ENCODE measurements around the gene PPP1R15B. TPM values are rescaled to one million over a fixed set of nuclear protein-coding genes. Genes with fewer than 3 reads are reported as not detected.

The PPP1R15B gene
- total RNA-seq, 1 donor from 2014 or later, result 47.4 TPM

DNA sequence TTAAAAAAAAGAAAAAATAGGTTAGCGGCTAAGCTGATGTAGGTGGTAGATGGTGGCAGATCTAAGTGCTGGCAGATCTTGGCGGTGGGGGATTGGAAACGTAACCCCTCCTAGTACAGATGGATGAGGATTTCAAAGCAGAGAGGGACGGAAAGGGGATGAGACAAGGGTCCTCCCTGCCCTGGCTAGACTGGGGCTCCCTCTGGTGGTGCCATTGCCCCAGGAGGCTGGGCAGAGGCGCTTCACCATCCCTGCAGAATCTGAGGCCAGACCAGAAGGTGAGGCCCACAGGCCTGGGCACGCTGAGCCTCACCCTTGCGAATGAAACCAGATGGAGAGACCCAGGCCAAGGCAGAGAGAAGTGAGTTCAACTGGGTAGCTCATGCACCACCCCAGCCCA is 44.9 kb downstream of the PPP1R15B start:
- no peaks in the 10 kb centered on the region for H3K9me3 Mint-ChIP-seq (ENCODE audit: unreplicated experiment)

DNA sequence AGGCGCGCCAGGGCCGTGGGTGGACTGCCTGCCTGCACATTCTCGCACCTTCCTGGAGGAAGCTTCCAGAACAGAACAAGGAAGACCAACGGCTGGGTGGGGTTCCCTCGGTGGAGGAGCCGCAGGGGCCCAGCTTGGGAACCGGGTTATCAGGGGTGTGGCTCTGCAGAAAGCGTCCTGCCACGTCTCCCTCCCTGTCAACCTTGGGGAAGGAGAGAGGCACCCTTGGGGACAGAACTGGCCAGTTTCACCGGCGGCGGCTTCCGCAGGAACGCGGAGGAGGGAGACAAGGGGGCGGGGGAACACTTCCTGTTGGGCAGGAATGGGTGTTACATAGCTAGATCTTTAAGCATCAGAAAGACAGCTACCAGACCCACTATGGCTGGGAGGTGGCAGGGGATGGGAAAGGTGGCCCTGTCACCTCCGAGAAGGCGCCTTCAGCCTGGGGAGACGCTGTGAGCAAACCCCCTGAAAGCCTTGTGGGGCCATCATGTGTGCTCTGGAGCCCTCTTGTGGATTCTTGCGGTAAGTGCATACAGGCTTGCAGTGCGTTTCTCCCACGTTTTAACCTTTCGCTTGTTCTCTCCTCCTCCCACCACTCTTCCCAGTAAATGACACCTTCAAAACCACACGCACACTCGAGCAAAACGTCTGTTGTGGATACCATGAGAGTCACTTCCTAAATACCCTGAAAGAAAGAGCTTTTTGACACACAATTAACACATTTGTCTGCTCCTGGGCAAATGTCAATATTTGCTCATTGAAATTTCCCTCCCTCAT is 48.1 kb downstream of the PPP1R15B start:
- no peak for DNase-seq (ENCODE audit: extremely low spot score, unreplicated experiment)

More for the DNA sequence above, 44.9 kb downstream of the PPP1R15B start:
- no peaks in the 10 kb centered on the region for H3K36me3 Mint-ChIP-seq (ENCODE audit: unreplicated experiment)
- peaks cover 5% of the 10 kb centered on the region for H3K4me1 Mint-ChIP-seq (ENCODE audit: unreplicated experiment)
- H3K4me3 Mint-ChIP-seq (ENCODE audit: unreplicated experiment), result no peak overlapping the region
- DNase-seq (ENCODE audit: extremely low spot score, unreplicated experiment), result no peak
- H3K27ac Mint-ChIP-seq (ENCODE audit: unreplicated experiment), result no peak overlapping the region
- peaks cover 59% of the 10 kb centered on the region for H3K27me3 Mint-ChIP-seq (ENCODE audit: unreplicated experiment)
- TF ChIP-seq, protein P1, sequence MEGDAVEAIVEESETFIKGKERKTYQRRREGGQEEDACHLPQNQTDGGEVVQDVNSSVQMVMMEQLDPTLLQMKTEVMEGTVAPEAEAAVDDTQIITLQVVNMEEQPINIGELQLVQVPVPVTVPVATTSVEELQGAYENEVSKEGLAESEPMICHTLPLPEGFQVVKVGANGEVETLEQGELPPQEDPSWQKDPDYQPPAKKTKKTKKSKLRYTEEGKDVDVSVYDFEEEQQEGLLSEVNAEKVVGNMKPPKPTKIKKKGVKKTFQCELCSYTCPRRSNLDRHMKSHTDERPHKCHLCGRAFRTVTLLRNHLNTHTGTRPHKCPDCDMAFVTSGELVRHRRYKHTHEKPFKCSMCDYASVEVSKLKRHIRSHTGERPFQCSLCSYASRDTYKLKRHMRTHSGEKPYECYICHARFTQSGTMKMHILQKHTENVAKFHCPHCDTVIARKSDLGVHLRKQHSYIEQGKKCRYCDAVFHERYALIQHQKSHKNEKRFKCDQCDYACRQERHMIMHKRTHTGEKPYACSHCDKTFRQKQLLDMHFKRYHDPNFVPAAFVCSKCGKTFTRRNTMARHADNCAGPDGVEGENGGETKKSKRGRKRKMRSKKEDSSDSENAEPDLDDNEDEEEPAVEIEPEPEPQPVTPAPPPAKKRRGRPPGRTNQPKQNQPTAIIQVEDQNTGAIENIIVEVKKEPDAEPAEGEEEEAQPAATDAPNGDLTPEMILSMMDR (IDR thresholded peaks at IDR 0.05), result peak; percentile 50

DNA sequence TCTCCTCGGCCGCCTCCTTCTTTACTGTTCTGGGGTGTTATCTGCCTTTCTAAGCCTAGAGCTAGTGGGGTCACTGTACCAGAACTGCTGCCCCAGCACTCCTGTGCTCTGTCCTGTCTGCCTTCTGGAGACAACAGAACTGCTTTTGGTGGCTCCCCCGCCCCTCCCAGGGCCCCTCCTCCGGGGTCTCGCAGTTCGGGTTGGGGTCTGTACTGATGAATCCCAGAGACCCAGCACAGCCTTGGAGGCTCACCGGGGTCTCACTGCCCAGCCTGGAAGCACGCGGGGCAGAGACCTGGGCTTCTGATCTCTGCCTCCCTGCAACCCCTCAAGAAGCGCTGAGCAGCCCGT is 48.7 kb downstream of the PPP1R15B start:
- Mint-ChIP-seq H3K4me3 (ENCODE audit: unreplicated experiment) (peak overlapping the region; percentile 68), H3K27ac (ENCODE audit: unreplicated experiment) (no peak overlapping the region), H3K27me3 (ENCODE audit: unreplicated experiment) (peaks cover 46% of the 10 kb centered on the region), H3K4me1 (ENCODE audit: unreplicated experiment) (peaks cover 9% of the 10 kb centered on the region), H3K36me3 (ENCODE audit: unreplicated experiment) (no peaks in the 10 kb centered on the region), H3K9me3 (ENCODE audit: unreplicated experiment) (no peaks in the 10 kb centered on the region)
- TF ChIP-seq, protein P1 (IDR thresholded peaks at IDR 0.05), result no peak
- no peak for DNase-seq (ENCODE audit: extremely low spot score, unreplicated experiment)

More for the DNA sequence above, 48.1 kb downstream of the PPP1R15B start:
- TF ChIP-seq, protein P1 (IDR thresholded peaks at IDR 0.05), result peak; percentile 99
- H3K36me3 Mint-ChIP-seq (ENCODE audit: unreplicated experiment), result no peaks in the 10 kb centered on the region
- H3K4me1 Mint-ChIP-seq (ENCODE audit: unreplicated experiment), result peaks cover 9% of the 10 kb centered on the region
- no peaks in the 10 kb centered on the region for H3K9me3 Mint-ChIP-seq (ENCODE audit: unreplicated experiment)
- H3K4me3 Mint-ChIP-seq (ENCODE audit: unreplicated experiment), result peak overlapping the region; percentile 68
- H3K27me3 Mint-ChIP-seq (ENCODE audit: unreplicated experiment), result peaks cover 47% of the 10 kb centered on the region
- peak overlapping the region; percentile 31 for H3K27ac Mint-ChIP-seq (ENCODE audit: unreplicated experiment)

DNA sequence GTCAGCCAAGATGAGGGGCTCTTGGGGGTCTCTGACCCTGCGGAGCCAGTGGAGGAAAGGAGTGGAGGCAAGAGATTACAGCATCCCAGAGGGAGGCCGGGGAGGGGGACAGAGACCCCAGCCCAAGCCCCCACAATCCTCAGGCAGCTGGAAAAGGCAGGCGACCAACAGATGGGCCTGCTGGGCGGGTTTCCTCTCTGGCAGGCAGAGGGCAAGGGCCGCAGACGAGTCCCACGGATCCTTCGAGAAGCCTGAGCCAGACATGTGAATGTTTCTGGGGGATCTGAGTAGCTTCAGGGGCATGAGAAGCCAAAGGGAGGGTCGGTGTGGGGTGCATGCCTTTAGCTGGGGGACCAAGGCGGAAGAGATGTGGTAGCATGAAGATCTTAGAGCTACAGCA is 49.8 kb downstream of the PPP1R15B start:
- TF ChIP-seq, protein P1 (IDR thresholded peaks at IDR 0.05), result no peak
- H3K4me1 Mint-ChIP-seq (ENCODE audit: unreplicated experiment), result peaks cover 9% of the 10 kb centered on the region
- no peak for DNase-seq (ENCODE audit: extremely low spot score, unreplicated experiment)
- H3K36me3 Mint-ChIP-seq (ENCODE audit: unreplicated experiment), result no peaks in the 10 kb centered on the region
- H3K4me3 Mint-ChIP-seq (ENCODE audit: unreplicated experiment), result no peak overlapping the region
- H3K27ac Mint-ChIP-seq (ENCODE audit: unreplicated experiment), result no peak overlapping the region
- peaks cover 41% of the 10 kb centered on the region for H3K27me3 Mint-ChIP-seq (ENCODE audit: unreplicated experiment)
- no peaks in the 10 kb centered on the region for H3K9me3 Mint-ChIP-seq (ENCODE audit: unreplicated experiment)

DNA sequence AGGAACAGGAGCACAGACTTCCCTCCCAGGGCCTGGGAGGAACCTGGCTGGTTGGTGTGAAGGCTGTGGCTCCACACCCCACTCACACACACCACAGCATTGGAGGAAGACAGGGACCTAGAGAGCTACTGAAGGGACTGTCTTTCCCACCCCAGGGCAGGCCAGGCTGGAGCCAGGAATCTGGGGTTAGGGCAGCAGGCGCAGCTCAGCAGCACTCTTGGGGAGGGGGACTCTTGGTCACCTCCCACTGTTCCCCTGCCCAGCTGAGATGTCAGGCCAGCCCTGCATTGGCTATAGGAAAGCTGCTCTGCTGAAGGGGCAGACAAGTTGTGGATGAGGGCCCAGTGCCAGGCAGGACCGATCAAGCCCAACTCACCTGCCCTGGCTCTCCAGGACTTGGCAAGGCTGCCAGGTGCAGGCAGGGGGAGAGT is 50.3 kb downstream of the PPP1R15B start:
- DNase-seq (ENCODE audit: extremely low spot score, unreplicated experiment), result no peak
- H3K36me3 Mint-ChIP-seq (ENCODE audit: unreplicated experiment), result no peaks in the 10 kb centered on the region
- H3K27me3 Mint-ChIP-seq (ENCODE audit: unreplicated experiment), result peaks cover 39% of the 10 kb centered on the region

More for the DNA sequence above, 50.3 kb downstream of the PPP1R15B start:
- Mint-ChIP-seq H3K4me3 (ENCODE audit: unreplicated experiment) (no peak overlapping the region), H3K9me3 (ENCODE audit: unreplicated experiment) (no peaks in the 10 kb centered on the region), H3K27ac (ENCODE audit: unreplicated experiment) (no peak overlapping the region), H3K4me1 (ENCODE audit: unreplicated experiment) (peaks cover 9% of the 10 kb centered on the region)
- TF ChIP-seq, protein P1 (IDR thresholded peaks at IDR 0.05), result no peak

Measured in osteocyte (in vitro differentiated cells).